Skeletal muscle cell (primary cell): ENCODE results near the gene OR1S2.
"Not testable (repeated sequence)": the region's sequence is repeated elsewhere in the genome, so short reads cannot be mapped to it uniquely, and the experiment has no call there.

Experiments
- DNase-seq: peaks from one replicate; pipeline ENCODE4 v3.0.0-alpha.2; 2010; ENCODE audit warnings: low read depth
- H3K4me3 ChIP-seq: 2 replicates; pipeline ENCODE4 v1.5.1; 2011; ENCODE audit warnings: low read depth, mild to moderate bottlenecking, control low read depth, low read length, moderate library complexity

Gene OR1S2, protein sequence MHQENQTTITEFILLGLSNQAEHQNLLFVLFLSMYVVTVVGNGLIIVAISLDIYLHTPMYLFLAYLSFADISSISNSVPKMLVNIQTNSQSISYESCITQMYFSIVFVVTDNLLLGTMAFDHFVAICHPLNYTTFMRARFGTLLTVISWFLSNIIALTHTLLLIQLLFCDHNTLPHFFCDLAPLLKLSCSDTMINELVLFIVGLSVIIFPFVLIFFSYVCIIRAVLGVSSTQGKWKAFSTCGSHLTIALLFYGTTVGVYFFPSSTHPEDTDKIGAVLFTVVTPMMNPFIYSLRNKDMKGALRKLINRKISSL

DNA sequence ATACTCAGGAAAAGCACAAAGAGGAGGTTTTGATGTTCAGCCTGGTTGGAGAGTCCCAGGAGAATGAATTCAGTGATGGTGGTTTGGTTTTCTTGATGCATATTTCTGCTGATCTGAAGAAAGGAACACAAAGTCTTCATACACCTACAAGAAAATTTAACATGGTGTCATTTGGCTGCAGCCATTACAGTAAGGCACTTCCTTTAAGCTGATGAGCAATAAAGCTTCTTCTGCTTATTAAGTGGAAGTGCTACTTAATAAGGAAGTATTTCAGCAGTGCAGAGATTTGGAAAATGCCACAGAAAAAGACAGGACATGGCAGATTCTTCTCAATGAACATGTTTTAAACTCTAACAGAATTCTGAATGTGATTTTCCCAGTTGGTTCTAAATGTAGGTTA is at the start of gene OR1S2:
TSS of gene OR1S2 (minus strand) at position 101 of the 400 bp plus-strand sequence. CDS start at position 101, 0 bp downstream.
- no peak for DNase-seq
- H3K4me3 ChIP-seq = no peak within 1 kb of the TSS

DNA sequence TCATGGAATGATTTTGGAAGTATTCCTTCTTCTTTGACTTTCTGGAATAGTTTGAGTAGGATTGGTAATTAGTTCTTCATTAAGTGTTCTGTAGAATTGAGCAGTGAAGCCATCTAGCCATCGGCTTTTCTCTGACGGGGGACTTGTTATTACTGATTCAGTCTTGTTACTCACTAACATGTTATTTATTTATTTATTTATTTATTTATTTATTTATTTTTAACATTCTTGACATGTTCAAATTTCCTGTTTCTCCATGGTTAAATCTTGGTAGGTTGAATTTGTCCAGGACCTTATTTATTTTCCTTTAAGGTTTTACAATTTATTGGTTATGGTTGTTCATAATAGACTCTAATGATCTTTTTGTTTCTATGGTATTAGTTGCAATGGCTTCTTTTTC is 40.0 kb upstream of the OR1S2 start:
- no peak overlapping the region for H3K4me3 ChIP-seq
- DNase-seq = no peak

DNA sequence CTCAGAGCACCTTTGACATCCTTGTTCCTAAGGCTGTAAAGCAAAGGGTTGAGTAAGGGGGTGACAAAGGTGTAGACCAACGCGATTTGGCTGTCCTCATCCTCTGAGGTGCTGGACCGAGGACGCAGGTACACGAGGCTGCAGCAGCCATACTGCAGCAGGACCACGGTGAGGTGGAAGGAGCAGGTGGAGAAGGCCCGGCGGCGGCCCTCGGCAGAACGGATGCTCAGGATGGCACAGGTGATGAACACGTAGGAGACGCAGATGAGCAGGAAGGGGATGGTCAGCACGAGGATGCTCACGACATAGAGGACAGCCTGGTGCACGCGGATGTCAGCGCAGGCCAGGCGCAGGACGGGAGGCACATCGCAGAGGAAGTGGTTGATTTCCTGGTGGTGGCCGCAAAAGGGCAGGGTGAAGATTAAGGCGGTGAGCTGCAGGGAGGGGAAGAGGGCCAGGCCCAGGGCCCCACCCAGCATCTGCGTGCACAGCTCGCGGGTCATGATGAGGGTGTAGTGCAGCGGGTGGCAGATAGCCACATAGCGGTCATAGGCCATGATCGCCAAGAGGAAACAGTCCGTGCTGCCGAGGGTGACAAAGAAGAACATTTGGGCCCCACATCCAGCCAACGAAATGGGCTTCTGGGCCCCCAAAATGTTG is 24.1 kb upstream of the OR1S2 start:
- DNase-seq = no peak
- H3K4me3 ChIP-seq = no peak overlapping the region

DNA sequence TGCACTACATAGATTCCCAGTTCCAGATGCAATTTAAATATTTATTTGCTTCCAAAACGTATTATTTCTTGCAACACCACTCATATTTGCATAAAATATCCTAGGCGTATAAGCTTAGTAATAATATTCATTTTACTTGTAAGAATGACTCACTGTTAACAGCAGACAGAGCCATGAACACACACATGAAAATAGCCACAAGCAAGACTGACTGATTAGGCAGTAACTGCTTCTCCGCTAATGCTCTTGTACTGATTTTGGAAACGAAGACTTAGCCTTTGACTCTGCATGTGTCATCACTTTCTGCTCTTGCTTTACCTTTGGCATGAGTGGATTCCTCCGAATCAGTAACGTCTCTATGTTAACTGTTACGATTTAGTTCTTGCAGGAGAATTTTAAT is 18.8 kb upstream of the OR1S2 start:
- no peak for DNase-seq
- H3K4me3 ChIP-seq = no peak overlapping the region

DNA sequence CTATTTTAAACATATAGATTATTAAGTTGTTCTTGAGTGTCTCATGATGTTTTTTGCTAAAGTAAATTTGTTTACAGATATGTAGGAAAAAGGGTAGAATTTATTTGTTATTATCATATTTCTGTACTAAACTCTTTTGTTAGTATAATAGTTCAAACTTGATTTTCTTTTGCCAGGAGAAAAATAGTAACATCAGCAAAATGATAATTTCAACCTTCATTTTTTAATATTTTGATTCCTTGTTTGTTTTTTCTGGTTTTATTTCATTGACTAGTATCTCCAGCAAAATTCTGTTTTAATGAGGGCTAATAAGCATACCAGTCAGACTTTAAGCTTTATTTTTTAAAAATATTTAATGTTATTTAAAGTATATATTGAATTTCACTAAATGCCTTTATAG is 12.5 kb upstream of the OR1S2 start:
- DNase-seq = no peak
- no peak overlapping the region for H3K4me3 ChIP-seq

DNA sequence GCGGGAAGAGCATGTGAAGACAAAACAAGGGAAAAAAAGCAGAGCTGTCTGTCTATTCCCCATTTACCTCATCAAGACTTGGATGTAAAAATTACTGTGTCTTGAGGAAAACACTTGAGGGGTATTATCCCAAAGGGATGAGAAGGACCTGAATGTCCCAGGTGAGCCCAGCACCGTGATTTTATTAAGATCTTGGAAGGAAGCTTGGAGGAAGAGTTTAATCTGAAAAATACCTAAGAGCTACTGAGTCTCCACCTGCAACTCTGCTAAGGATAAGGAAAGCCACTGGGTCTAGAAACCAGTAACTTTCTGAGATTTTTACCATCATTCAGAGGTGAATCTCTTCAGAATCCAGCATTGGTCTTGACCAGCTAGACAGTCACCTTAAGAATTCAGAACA is 8.5 kb upstream of the OR1S2 start, which contains the start of gene OR1S1:
TSS of gene OR1S1 (plus strand) at position 301 of the 400 bp plus-strand sequence.
- DNase-seq, H3K4me3 ChIP-seq: not testable (repeated sequence)

DNA sequence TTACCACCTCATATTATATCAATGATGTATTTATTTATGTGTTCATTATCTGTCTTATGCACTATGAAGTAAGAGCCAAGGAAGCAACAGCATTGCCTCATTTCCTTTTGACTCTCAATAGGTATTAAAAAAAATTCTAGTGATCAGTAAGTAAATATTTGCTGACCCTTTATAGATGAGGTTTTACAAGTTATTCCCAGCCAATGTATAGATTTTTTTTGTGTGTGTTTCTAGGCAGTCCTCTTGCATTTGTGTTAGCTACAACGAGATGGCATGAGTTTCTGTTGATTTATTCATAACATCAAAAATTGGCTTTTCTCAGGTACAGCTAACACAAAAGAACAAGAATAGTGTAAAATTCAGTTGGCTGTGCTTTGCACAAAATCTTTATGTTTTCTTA is 4.7 kb downstream of the OR1S2 start:
- H3K4me3 ChIP-seq = no peak overlapping the region
- DNase-seq = no peak

DNA sequence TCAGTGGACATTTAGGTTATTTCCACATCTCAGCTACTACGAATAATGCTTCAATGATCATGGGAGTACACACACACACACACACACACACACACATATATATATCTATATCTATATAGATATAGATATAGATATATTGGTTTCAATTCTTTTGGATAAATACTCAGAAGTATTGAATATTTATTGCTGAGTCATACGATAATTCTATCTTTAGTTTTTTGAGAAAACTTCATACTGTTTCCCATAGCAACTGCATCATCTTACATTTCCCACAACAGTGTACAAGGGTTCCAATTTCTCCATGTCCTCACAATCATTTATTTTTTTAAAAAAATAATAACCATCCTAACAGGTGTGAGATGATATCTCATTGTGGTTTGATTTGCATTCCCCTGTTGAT is 8.0 kb downstream of the OR1S2 start:
- no peak overlapping the region for H3K4me3 ChIP-seq

DNA sequence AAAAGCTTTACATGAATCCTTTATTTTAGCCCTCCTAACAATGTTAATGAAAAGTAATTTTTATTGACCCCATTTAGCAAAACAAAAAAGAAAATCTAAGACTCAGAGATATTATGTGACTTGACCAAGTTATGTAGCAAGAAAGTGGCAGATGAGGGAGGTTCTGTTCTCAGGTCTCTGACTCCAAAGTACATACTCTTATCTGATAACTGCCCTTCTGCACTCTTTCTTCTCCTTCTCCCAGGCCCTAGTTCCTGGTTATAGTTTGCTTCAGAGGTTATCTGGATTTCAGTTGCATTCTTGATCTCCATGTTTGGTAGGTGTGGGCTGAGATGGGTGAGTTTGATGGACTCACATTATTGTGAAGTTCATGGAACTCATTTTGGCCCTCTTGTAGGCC is 10.6 kb downstream of the OR1S2 start:
- no peak overlapping the region for H3K4me3 ChIP-seq
- no peak for DNase-seq

More for the DNA sequence above, 8.0 kb downstream of the OR1S2 start:
- no peak for DNase-seq

DNA sequence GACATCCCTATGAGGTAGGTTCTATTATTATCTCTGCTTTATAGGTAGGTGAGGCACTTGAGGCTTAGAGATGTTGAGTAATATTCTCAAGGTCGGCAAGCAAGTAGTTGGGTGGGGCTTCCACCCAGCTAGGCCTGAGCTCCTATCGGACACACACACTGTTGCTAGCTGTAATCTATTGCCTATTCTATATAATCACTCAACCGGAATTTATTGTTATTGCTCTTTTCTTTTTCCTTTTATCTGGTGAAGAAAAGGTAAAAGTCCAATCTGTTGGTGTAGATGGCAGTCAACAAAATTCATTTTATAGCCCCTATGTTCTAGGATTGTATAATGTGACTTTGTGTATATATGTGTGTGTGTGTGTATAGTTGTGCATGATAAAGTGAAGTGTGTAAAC is 11.7 kb downstream of the OR1S2 start:
- no peak for DNase-seq
- no peak overlapping the region for H3K4me3 ChIP-seq

DNA sequence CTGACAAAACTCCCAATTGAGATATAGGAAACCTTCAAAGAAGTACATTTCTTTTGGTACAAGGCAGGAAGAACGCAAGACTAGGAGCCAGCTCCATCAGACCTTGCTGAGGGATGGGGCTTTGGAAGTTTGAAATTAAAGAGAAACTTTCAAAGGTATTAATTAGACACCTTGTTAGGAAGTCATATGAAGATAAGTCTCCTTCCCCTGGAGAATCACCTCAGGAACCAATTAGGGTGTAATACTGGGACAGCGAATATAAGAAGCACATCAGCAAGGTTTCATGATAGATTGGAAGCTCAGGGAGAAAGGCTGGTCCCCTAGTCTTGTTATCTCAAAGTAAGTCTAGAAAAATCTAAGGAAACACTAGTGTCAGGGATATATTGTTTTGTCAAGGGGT is 15.2 kb downstream of the OR1S2 start, which contains the start of gene OR9Q2:
TSS of gene OR9Q2 (plus strand) at position 301 of the 400 bp plus-strand sequence. CDS start 1,421 bp downstream, outside the sequence.
- no peak within 1 kb of the TSS for H3K4me3 ChIP-seq
- DNase-seq = no peak

DNA sequence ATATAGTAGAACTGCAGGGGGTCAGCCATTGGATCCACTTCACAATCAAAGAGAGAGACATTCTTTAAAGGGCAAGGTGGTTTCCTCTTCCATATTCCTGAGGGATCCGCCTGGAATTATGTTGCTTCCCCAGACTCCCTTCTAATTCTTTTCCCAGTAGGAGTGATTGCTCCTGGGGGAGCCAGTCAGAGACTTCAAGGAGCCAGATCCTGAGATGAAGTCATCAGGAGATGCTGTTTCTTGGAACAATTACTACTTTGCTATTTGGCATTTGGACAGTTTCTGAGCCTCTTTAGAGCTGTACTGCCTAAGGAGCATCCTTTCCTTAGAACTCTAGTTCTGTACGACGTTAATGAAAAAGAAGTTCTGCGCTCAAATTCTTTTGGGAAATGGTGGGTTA is 17.0 kb downstream of the OR1S2 start:
- DNase-seq = no peak
- H3K4me3 ChIP-seq = no peak overlapping the region

DNA sequence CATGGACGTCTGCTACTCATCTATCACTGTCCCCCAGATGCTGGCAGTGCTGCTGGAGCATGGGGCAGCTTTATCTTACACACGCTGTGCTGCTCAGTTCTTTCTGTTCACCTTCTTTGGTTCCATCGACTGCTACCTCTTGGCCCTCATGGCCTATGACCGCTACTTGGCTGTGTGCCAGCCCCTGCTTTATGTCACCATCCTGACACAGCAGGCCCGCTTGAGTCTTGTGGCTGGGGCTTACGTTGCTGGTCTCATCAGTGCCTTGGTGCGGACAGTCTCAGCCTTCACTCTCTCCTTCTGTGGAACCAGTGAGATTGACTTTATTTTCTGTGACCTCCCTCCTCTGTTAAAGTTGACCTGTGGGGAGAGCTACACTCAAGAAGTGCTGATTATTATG is 24.3 kb downstream of the OR1S2 start:
- DNase-seq = no peak
- H3K4me3 ChIP-seq = no peak overlapping the region

DNA sequence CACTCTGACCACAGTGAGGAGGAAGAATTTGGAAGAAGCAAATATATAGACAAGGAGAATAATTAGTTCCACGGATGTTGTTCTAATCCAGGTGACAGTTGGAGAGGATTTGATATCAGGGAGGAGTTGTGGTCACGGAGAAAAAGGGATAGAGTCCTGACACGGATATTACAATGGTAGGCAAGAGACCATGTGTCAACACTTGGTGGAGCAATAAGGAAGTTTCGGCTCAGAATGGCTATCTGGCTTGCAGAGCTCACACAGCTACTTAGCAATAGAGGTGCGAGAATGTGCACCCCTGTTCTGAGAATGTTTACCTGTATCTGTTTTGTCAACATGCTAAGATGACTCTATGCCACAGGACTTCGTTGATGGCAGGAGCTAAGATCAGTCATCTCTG is 25.5 kb downstream of the OR1S2 start:
- H3K4me3 ChIP-seq = no peak overlapping the region
- DNase-seq = no peak

DNA sequence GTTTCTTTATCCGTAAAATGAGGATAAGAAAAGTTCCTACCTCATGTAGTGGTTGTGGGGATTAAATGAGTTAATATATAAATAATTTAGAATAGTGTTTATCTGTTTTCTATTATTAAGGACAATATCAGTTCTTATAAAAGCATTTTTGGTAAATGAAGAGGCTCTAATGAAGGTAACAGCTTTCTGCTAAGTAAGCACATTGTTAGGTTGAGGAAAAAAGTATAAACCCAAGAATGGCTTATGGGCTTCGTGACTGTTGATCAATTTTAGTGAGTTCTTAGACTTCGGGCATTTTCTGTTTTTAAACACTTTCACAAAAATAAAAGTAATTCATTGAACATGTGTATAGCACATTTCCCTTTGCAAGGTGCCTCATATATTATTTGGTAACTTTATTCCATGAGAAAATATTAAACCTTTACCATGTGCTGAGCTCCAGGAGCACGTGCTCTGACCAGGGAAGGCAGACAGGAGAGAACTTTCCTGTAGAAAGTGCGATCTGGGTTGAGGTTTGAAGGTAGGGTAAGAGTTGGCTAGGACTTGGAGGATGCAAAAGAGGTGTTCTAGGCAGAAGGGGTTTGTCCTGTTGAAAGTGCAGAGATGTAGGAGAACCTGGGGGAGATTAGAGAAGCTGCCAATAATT is 26.4 kb downstream of the OR1S2 start:
- H3K4me3 ChIP-seq = no peak overlapping the region
- DNase-seq = no peak

DNA sequence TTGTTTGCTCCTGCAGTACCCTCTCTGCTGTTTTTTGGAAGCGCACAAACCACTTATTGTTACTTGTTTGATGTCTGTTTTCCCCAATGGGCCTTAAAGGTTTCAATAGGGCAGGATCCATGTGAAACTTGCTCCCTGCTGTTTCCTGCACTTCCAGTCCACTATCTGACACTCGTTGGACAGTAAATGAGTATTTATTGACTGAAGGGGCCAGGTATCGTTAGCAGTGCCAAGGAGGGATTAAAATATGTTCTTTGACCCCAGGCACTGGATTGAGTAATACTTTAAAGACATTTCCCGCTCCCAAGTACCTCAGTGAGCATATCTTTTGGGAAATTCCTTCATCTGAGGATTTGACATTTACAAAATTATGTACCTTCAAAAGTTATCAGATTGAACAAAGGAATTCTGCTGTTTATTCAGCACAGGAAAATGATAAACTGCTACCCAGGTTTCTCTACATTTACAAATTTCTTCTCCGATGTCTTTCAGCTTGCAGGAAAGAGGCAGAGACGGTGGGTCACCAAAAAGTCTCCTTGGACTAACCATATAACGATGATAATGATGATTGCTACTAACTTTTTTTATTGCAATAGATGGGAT is 38.3 kb downstream of the OR1S2 start:
- DNase-seq = no peak
- no peak overlapping the region for H3K4me3 ChIP-seq

DNA sequence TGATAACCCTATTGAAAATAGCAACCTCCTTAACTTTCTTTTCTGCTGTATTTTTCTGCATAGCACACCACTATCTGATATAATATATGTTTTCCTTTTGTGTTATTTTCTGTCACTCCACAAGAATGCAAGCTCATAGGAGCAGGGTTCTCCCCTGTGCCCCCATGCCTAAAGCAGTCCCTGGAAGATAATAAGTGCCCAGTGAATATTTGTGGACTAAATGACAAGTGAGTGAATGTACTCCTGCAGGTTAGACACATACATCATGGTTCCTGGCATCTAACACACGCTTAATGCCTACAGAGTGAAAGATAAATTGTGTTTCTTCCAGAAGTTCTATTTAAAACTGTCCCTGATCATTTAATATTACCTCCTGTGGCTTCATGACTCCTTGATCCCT is 39.0 kb downstream of the OR1S2 start:
- DNase-seq = no peak
- no peak overlapping the region for H3K4me3 ChIP-seq

DNA sequence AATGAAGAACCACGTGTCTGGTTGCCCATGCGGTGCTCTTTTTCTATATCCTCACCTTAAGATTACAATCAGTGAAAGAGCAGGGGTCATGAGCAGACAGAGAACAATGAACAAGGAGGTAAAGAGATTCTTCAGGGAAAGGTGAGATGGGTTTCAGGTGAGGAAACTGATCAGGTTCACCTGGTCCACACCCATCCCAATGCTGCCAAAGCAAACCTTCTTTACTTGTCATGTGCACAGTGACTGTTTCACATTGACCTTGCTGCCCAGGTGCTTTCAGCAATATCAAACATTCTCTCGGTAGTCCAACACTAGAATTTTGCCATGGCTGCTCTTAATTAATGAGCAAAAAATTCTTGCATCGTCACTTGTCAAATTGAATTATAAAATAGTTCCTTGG is 39.6 kb downstream of the OR1S2 start:
- no peak overlapping the region for H3K4me3 ChIP-seq
- no peak for DNase-seq
